ENCODE measurements around the gene EYA2.
"Not testable (repeated sequence)": the region's sequence is repeated elsewhere in the genome, so short reads cannot be mapped to it uniquely, and the experiment has no call there.

The EYA2 gene

GRCh38 chr20:46954490-46955038, 59.9 kb downstream of the EYA2 start:
- DNase-seq (ENCODE audit: low read depth in 2 of 2) = no peak

- no peak for DNase-seq (ENCODE audit: low read depth in 2 of 2)
Measured at GRCh38 chr20:46955601-46956556, 61.2 kb downstream of the EYA2 start.

GRCh38 chr20:46959081-46959692, 64.5 kb downstream of the EYA2 start:
- DNase-seq (ENCODE audit: low read depth in 2 of 2) = no peak

- no peak for DNase-seq (ENCODE audit: low read depth in 2 of 2)
Measured at GRCh38 chr20:46959821-46960220, 65.2 kb downstream of the EYA2 start.

GRCh38 chr20:46960536-46960935, 65.9 kb downstream of the EYA2 start:
- DNase-seq (ENCODE audit: low read depth in 2 of 2) = no peak

GRCh38 chr20:46961968-46962367, 67.3 kb downstream of the EYA2 start:
- DNase-seq (ENCODE audit: low read depth in 2 of 2) = not testable (repeated sequence)

GRCh38 chr20:46962452-46963195, 68.0 kb downstream of the EYA2 start:
- no peak for DNase-seq (ENCODE audit: low read depth in 2 of 2)

- DNase-seq (ENCODE audit: low read depth in 2 of 2) = no peak
Measured at GRCh38 chr20:46963196-46963529, 68.5 kb downstream of the EYA2 start.

- DNase-seq (ENCODE audit: low read depth in 2 of 2) = no peak
Measured at GRCh38 chr20:46963758-46964617, 69.3 kb downstream of the EYA2 start.

GRCh38 chr20:46964618-46965455, 70.2 kb downstream of the EYA2 start:
- no peak for DNase-seq (ENCODE audit: low read depth in 2 of 2)

GRCh38 chr20:46965477-46965876, 70.8 kb downstream of the EYA2 start:
- no peak for DNase-seq (ENCODE audit: low read depth in 2 of 2)

GRCh38 chr20:46967646-46968045, 73.0 kb downstream of the EYA2 start:
- DNase-seq (ENCODE audit: low read depth in 2 of 2) = no peak

- no peak for DNase-seq (ENCODE audit: low read depth in 2 of 2)
Measured at GRCh38 chr20:46970937-46971630, 76.4 kb downstream of the EYA2 start.

GRCh38 chr20:46973766-46974165, 79.1 kb downstream of the EYA2 start:
- DNase-seq (ENCODE audit: low read depth in 2 of 2) = no peak

- no peak for DNase-seq (ENCODE audit: low read depth in 2 of 2)
Measured at GRCh38 chr20:46974669-46975434, 80.2 kb downstream of the EYA2 start.

GRCh38 chr20:46975976-46976375, 81.3 kb downstream of the EYA2 start:
- no peak for DNase-seq (ENCODE audit: low read depth in 2 of 2)

- no peak for DNase-seq (ENCODE audit: low read depth in 2 of 2)
Measured at GRCh38 chr20:46977204-46977603, 82.6 kb downstream of the EYA2 start.

- DNase-seq (ENCODE audit: low read depth in 2 of 2) = no peak
Measured at GRCh38 chr20:46977909-46978588, 83.4 kb downstream of the EYA2 start.

Data from stimulated activated CD8-positive, alpha-beta memory T cell treated with anti-CD3 and anti-CD28 coated beads, Interleukin-7, amount 100 ng/mL, for 1 hour (primary cell).